Measurements from ENCODE around the gene SENP1. TPM values are rescaled to one million over a fixed set of nuclear protein-coding genes. Genes with fewer than 3 reads are reported as not detected.
"Not testable (repeated sequence)": the region's sequence is repeated elsewhere in the genome, so short reads cannot be mapped to it uniquely, and the experiment has no call there.

The SENP1 gene
- total RNA-seq, 1 experiment from 2014 or later: 49.5 TPM

GRCh38 chr12:48125542-48125941 lies 19.7 kb upstream of the SENP1 start:
- DNase-seq (ENCODE audit: low read depth in 1 of 2, low spot score in 2 of 2): peak in 1 of 2 experiments; percentile 57

GRCh38 chr12:48123169-48123568 lies 17.3 kb upstream of the SENP1 start:
- H3K4me1 ChIP-seq (replicated peaks): peaks cover 19% of the 10 kb centered on the region
- H3K9me3 ChIP-seq (replicated peaks): no peaks in the 10 kb centered on the region
- H3K36me3 ChIP-seq: peaks cover 78% of the 10 kb centered on the region
- DNase-seq (ENCODE audit: low read depth in 1 of 2, low spot score in 2 of 2): peak in 1 of 2 experiments; percentile 63
- no peak overlapping the region for H3K4me3 ChIP-seq
- no peak overlapping the region for H3K27ac ChIP-seq
- no peaks in the 10 kb centered on the region; the same call in 1 of the 2 replicates for H3K27me3 ChIP-seq (replicated peaks)

More at GRCh38 chr12:48125542-48125941, 19.7 kb upstream of the SENP1 start:
- not testable (repeated sequence) for H3K9me3 ChIP-seq (replicated peaks); H3K4me3 ChIP-seq; H3K27ac ChIP-seq; H3K4me1 ChIP-seq (replicated peaks); H3K27me3 ChIP-seq (replicated peaks)
- H3K36me3 ChIP-seq: peaks cover 97% of the 10 kb centered on the region

DNA sequence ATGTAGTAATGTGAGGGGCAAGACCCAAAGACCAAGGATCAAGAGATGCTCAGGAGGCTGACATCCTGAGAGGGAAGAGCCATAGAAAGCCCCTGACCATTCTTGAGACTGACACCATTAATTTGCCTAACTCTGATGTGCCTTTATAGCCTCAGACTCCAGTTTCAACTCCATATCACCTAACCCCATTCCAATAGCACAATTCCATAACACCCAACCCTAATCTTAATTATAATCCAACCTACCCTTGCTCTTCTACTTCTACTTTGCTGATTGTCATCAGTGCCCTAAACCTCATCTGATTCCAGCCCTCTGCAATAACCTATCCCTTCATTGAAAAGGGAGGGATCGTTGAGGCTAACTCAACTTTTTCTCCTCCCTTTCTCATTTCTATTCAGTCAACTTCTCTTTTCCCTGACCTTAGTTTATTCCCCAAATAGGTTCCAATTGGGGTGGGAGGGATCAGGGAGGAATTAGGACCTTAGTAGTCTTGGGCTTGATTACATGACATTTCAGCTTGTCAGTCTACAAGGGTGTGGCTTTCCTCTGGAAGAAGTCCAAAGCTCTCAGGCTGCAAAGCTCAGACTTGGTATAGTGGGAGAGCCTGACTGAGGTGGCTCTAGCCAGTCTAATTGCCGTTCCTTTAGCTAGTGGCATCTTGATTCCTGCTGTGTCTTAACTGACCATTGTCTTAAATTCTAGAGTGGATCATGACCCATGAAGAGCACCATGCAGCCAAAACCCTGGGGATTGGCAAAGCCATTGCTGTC lies 16.4 kb upstream of the SENP1 start:
- H3K4me3 ChIP-seq: no peak overlapping the region
- H3K36me3 ChIP-seq: peaks cover 69% of the 10 kb centered on the region
- DNase-seq (ENCODE audit: low read depth in 1 of 2, low spot score in 2 of 2): peak in 1 of 2 experiments; percentile 76
- peaks cover 20% of the 10 kb centered on the region for H3K4me1 ChIP-seq (replicated peaks)
- no peak overlapping the region for H3K27ac ChIP-seq
- peaks cover 3% of the 10 kb centered on the region for H3K27me3 ChIP-seq (replicated peaks)
- H3K9me3 ChIP-seq (replicated peaks): no peaks in the 10 kb centered on the region

GRCh38 chr12:48121522-48121921 lies 15.6 kb upstream of the SENP1 start:
- Histone ChIP-seq H3K27ac (no peak overlapping the region), H3K36me3 (peaks cover 62% of the 10 kb centered on the region), H3K9me3 (replicated peaks) (no peaks in the 10 kb centered on the region), H3K4me3 (no peak overlapping the region), H3K4me1 (replicated peaks) (peaks cover 20% of the 10 kb centered on the region), H3K27me3 (replicated peaks) (peaks cover 9% of the 10 kb centered on the region)
- peak in 1 of 2 experiments; percentile 59 for DNase-seq (ENCODE audit: low read depth in 1 of 2, low spot score in 2 of 2)

GRCh38 chr12:48119834-48120195 lies 13.9 kb upstream of the SENP1 start:
- DNase-seq (ENCODE audit: low read depth in 1 of 2, low spot score in 2 of 2): peak; percentile 79 to 97
- Histone ChIP-seq H3K36me3 (peaks cover 44% of the 10 kb centered on the region), H3K27ac (no peak overlapping the region; the same call in 1 of the 2 replicates), H3K9me3 (replicated peaks) (no peaks in the 10 kb centered on the region), H3K4me1 (replicated peaks) (peaks cover 20% of the 10 kb centered on the region), H3K4me3 (peak overlapping the region; percentile 54), H3K27me3 (replicated peaks) (peaks cover 9% of the 10 kb centered on the region)

DNA sequence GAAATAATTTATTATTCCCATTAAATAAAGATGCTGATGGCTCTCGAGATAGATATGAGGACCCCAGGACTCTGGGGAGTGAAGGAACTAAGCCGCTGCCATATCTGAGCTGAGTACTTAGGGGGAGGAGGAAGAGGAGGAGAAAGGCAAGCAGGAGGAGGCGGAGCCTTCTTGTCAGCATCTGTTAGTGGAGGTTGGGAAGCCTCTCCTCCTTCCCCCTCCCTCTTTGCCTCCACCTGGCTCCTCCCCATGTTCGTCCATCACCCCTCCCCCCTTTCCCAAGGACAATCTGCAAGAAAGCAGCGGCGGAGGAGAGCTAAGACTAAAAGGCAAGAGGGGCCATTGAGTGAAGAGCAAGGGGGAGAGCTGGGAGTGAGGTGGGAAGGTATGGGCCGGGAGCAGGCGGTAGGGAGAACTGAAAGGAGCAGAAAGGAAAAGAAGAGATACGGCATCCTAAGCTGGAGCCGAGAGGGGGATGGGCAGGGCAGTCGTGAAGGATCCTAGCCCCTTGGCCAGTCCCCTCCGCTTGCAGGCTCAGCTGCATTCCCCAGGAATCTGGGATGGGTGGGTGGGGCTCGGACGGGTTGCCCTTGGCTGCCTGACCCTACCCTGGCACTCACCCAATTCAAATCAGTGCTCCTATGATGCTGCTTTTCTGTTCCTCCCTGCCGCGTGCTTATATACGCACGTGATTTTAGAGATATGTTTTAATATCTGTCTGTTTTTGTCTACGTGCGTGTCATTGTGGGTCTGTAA lies 13.4 kb upstream of the SENP1 start, which contains the start of gene PFKM:
Gene PFKM (plus strand): TSS at position 287 of the 756 bp plus-strand sequence. CDS start 3,411 bp downstream, outside the sequence.
- Histone ChIP-seq H3K4me3 (peak within 1 kb of the TSS; percentile 54), H3K4me1 (replicated peaks) (peaks cover 20% of the 10 kb centered on the region), H3K9me3 (replicated peaks) (no peaks in the 10 kb centered on the region), H3K27me3 (replicated peaks) (peaks cover 9% of the 10 kb centered on the region), H3K36me3 (peaks cover 39% of the 10 kb centered on the region), H3K27ac (no peak within 1 kb of the TSS; the same call in 1 of the 2 replicates)
- DNase-seq (ENCODE audit: low read depth in 1 of 2, low spot score in 2 of 2): peak; percentile 100

- Histone ChIP-seq H3K27me3 (replicated peaks) (peaks cover 9% of the 10 kb centered on the region), H3K9me3 (replicated peaks) (no peaks in the 10 kb centered on the region), H3K4me1 (replicated peaks) (peaks cover 20% of the 10 kb centered on the region), H3K36me3 (peaks cover 30% of the 10 kb centered on the region), H3K4me3 (peak overlapping the region; percentile 54), H3K27ac (no peak overlapping the region)
- peak in 1 of 2 experiments; percentile 89 for DNase-seq (ENCODE audit: low read depth in 1 of 2, low spot score in 2 of 2)
Observed at GRCh38 chr12:48118284-48118871, 12.5 kb upstream of the SENP1 start.

DNA sequence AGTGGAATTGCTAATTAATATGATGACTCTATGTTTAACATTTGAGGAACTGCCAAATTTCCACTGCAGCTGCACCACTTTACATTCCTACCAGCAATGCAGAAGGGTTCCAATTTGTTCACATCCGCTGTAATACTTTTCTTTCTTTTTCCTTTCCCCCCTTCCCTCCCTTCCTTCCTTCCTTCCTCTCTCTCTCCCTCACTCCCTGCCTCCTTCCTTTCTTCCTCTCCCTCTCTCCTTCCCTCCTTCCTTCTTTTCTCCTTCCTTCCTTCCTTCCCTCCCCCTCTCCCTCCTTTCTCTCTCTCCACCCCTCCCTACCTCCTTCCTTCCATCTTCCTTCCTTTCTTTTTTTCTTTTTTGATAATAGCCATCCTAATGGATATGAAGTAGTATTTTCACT lies 10.1 kb upstream of the SENP1 start:
- no peak overlapping the region for H3K27ac ChIP-seq
- peaks cover 6% of the 10 kb centered on the region for H3K36me3 ChIP-seq
- no peak overlapping the region for H3K4me3 ChIP-seq
- no peaks in the 10 kb centered on the region for H3K9me3 ChIP-seq (replicated peaks)
- peaks cover 9% of the 10 kb centered on the region for H3K27me3 ChIP-seq (replicated peaks)
- DNase-seq (ENCODE audit: low read depth in 1 of 2, low spot score in 2 of 2): no peak
- peaks cover 21% of the 10 kb centered on the region for H3K4me1 ChIP-seq (replicated peaks)

DNA sequence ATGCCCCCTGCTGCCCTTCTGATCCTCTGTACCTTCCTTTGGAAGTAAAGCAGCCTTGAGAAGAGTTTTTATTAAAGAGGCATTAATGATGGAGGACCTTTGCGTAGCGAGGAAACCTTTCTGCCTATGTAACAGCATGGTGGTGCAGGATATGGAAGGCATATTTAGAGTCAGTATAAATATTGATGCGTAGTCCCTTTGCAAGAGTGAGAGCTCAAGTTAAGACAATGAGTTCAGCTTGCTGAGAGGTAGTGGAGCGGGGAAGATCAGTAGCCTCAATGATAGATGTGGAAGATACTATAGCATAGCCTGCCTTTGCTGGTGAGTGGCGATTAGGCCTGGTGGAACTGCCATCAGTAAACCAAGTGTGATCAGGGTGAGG lies 5.4 kb upstream of the SENP1 start:
- H3K4me1 ChIP-seq (replicated peaks): peaks cover 29% of the 10 kb centered on the region
- not testable (repeated sequence) for H3K27ac ChIP-seq; H3K36me3 ChIP-seq; H3K27me3 ChIP-seq (replicated peaks); H3K4me3 ChIP-seq; H3K9me3 ChIP-seq (replicated peaks)
- DNase-seq (ENCODE audit: low read depth in 1 of 2, low spot score in 2 of 2): peak in 1 of 2 experiments; percentile 71

- Histone ChIP-seq H3K36me3 (peaks cover 3% of the 10 kb centered on the region), H3K4me3 (no peak overlapping the region), H3K27me3 (replicated peaks) (no peaks in the 10 kb centered on the region), H3K9me3 (replicated peaks) (no peaks in the 10 kb centered on the region), H3K27ac (no peak overlapping the region), H3K4me1 (replicated peaks) (peaks cover 30% of the 10 kb centered on the region)
- DNase-seq (ENCODE audit: low read depth in 1 of 2, low spot score in 2 of 2): peak; percentile 84 to 92
Observed at GRCh38 chr12:48110691-48111311, 4.9 kb upstream of the SENP1 start.

DNA sequence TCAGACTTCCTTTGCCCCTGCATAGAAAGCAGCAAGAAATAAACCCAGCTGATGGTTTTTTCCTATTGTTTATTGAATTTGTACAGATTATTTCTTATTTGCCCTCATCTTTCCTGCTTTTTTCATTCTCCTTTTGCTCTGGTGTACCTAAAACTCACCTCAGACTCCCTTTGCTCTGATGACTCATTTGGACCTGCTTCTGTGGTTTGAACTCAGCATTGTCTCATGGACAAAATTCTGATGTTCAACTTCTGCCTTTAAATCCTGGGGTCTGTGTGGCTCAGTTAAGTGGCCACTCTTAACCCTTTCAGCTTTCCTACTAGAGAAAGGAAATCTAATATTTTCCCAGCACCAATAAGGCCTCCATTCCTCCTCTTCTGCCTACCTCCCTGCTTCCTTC lies 3.5 kb upstream of the SENP1 start:
- DNase-seq (ENCODE audit: low read depth in 1 of 2, low spot score in 2 of 2): peak in 1 of 2 experiments; percentile 58
- no peaks in the 10 kb centered on the region for H3K9me3 ChIP-seq (replicated peaks)
- no peaks in the 10 kb centered on the region for H3K27me3 ChIP-seq (replicated peaks)
- H3K4me3 ChIP-seq: no peak overlapping the region
- no peak overlapping the region for H3K27ac ChIP-seq
- H3K36me3 ChIP-seq: peaks cover 12% of the 10 kb centered on the region
- H3K4me1 ChIP-seq (replicated peaks): peaks cover 34% of the 10 kb centered on the region

DNA sequence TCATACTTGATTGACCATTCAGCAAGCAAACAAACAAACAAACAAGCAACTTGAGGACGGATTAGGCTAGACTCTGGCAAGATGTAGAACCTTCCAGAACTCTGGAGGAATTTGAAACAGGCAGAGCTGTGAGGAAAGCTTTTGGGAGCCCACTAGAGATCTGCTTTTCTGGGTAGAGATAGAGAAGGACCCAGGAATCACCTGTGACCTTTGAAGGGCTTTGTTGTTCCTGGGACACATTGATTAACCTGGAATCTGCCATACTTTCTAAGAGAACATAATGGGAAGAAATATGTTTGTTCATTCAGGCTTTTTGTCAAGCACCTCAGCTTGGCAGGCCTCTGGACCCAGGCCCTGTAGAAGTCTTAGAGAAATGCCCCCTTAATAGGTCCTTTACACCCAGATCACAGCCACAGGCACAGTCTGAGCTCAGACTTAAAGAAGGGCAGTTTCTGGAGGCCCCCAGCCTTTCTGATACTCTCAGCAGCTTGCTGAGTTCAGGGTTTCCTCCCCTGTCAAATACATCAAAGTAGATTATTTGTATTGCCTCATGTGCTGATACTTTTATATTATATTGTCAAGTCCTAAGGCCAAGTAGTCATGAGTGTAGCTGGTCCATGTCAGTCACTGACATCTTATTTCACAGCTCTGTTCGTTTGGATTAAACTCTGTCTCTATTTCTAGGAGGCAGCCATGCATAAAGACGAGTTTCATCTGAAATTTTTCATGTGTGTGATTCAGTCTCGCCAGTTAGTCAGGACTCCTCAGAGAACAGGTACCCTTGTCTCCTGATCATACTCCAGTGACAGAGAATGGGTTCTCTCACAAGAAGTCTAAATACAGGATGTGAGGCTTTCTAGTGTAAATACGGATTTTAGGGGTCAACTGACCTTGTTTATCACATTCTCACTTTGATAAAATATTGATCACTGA lies 1.1 kb upstream of the SENP1 start:
- peaks cover 25% of the 10 kb centered on the region for H3K36me3 ChIP-seq
- peaks cover 41% of the 10 kb centered on the region for H3K4me1 ChIP-seq (replicated peaks)
- no peaks in the 10 kb centered on the region for H3K27me3 ChIP-seq (replicated peaks)
- no peaks in the 10 kb centered on the region for H3K9me3 ChIP-seq (replicated peaks)
- peak in 1 of 2 experiments; percentile 80 for DNase-seq (ENCODE audit: low read depth in 1 of 2, low spot score in 2 of 2)
- H3K4me3 ChIP-seq: peak overlapping the region; percentile 61
- H3K27ac ChIP-seq: peak overlapping the region; percentile 96

Measured in SJSA1 (cell line).